DMS114 treated with DMSO at 0.1 percent for 48 hours (cell line): ENCODE measurements around the gene CD96.
"Not testable (repeated sequence)": the region's sequence is repeated elsewhere in the genome, so short reads cannot be mapped to it uniquely, and the experiment has no call there.

Experiments
- DNase-seq: peaks from one replicate; lab custom pipeline; 2025; ENCODE audit not compliant: unreplicated experiment; lab: John Stamatoyannopoulos, UW

CD96 gene, protein sequence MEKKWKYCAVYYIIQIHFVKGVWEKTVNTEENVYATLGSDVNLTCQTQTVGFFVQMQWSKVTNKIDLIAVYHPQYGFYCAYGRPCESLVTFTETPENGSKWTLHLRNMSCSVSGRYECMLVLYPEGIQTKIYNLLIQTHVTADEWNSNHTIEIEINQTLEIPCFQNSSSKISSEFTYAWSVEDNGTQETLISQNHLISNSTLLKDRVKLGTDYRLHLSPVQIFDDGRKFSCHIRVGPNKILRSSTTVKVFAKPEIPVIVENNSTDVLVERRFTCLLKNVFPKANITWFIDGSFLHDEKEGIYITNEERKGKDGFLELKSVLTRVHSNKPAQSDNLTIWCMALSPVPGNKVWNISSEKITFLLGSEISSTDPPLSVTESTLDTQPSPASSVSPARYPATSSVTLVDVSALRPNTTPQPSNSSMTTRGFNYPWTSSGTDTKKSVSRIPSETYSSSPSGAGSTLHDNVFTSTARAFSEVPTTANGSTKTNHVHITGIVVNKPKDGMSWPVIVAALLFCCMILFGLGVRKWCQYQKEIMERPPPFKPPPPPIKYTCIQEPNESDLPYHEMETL

DNA sequence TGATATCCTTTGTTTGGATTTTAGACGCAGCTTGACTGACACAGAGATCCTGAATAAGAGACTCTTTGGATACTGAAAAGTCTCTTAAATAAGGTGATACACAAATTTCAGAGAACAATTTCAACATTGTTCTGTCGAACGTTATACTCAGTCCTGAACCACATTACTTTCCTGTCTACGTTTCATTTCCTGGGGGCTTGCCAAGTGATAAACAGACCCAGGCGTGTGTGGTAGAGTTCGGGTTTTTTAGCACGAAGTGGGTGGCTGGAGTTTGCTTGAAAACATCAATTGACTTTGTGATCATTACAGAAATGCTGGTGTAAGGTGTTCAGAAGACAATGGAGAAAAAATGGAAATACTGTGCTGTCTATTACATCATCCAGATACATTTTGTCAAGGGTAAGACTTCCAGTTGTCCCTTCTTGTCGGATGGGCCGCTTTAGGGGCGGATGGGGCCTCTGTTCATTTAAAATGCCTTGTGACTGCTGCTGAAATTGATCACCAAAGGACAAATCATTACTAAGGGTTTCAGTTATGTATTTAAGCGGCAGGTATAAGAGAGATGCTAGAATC is at the start of gene CD96:
TSS of gene CD96 (plus strand) at position 287 of the 573 bp plus-strand sequence. CDS start at position 339, 52 bp downstream.
- DNase-seq: no peak

DNA sequence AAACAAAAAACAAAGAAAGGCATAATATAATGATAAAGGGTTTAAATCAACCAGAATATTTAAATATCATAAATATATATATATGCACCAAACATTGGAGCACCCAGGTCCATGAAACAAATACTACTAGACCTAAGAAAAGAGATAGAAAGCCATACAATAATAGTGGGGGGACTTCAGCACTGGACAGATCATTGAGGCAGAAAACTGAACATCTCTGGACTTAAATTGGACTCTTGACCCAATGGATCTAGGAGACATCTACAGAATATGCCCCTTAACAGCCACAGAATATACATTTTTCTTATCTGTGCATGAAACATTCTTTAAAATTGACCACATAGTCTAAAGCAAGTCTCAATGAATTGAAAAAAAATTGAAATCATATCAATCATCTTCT is 48.7 kb upstream of the CD96 start:
- DNase-seq: no peak

DNA sequence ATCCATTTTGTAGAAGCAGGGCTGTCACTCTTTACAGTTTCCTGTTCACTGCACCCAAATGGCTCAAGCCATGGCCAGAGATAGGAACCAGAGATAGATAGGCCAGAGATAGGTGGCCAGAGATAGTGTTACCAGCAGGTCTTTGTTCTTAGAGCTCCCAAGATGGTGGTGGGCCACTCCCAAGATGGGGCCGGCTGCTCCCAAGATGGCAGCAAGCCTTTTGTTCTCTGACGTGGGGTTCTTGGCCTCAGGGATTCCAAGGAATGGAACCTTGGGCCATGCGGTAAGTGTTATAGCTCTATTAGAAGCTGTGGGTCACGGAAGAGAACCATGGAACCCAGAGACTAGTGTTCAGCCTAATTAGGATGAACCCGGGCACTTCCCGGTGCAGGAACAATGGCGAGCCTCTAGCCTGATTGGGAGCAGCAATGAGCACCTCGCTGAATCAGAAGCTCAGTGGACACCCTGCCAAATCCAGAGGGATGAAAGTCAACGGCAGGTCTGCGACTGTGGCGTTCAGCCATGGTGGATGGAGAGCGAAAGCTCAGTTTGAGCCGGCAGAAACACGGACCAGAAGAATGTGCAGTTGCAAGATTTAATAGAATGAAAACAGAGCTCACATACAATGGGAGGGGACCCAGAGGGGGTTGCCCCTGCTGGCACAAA is 45.0 kb upstream of the CD96 start:
- no peak for DNase-seq

DNA sequence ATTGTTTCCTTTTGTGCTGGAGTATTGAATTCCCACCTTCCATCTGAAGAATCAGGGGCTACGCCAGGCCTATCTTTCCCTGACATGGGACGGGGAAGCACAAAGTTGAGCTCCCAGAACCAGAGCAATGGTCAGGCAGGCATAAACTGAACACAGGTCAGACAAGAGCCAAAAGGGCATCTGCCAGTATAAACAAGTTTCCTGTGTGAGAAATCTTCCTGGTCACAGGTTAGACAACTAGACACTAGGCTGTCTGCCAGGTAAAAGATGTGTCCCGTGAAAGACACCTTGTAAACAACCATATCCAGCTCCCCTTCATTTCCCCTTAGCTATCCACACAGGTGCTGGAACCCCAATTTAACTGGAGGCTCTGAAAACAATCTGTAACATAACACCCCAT is 44.0 kb upstream of the CD96 start:
- no peak for DNase-seq

DNA sequence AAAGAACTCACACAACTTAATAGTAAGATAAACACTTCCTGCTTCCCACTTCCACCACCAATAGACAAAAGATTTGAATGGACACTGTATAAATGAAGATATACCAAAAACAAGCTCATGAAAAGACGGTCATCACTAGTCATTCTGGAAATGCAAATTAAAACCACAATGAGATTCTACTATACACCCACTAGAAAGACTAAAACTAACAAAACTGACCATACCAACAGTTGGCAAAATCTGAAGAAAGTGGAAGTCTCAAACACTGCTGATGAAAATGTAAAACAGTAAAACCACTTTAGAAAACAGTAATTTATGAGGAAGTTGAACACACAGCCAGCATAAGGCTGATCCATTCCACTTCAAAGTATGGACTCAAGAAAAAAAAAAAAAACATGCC is 35.6 kb upstream of the CD96 start:
- no peak for DNase-seq

DNA sequence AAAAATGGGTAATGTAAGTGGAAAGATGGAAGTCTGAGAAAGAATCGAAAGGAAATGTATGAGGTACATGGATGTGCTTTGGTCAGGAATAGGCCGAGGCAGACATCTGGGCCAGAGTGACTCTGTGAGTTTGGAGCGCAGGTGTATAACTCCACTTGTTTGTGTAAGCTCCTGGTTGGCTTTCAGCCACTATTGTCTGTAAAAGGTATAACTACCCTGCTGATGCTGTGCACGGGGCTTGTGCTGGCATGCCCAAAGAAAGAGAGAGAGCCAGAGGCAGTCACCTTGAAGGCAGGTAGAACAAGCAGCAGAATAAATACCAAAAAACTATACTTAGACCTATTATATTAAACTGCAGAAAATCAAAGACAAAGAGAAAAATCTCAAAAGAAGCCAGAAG is 32.7 kb upstream of the CD96 start:
- DNase-seq: no peak

DNA sequence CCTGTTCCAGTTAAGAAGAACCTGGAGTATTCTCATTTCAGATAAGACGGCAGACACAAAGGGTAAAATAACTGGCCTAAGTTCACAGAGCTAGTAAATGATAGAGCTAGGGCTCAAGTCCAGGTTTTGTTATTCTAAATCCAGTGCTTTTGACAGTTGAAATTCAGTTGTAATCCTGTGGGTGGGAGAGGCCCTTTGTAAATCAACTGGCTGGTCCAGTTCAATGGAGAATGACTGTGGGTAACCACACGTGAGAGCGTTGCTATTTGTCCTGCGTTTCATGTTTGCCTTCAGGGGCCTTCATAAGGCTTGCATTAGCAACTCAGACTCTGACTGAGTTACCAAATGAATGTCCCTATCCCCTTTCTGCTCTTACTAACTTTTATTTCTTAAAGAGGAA is 24.2 kb upstream of the CD96 start:
- DNase-seq: no peak

DNA sequence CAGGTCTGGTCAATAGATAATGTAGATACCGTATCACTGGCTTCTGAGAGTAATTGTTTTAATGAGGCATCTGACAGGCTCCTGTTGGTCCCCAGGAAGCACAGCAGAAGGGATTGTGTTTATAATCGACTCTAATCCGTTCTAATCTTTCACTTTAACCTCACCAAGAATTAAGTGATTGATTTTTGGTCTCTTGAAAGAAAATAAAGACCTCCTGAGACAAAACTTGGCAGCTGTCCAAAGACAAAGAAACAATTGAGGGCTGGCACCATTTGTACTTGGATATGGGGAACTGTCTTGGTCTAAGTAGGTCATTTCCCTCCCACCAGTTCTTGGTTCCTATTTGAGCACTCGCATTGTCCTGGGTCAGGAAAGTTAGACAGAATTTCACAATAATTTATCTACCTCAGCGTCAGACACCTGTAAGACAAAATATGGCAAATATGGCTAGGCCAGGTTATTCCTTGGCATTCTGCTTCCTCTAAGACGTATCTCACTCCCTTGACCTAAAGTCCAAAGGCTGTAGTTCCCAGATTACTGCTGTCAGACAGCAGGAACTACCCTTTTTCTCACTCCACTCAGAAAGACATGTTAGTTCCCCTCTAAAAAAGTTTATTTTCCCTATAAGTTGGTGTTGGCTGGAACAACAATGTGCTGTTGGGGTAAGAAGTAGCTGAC is 22.7 kb upstream of the CD96 start:
- DNase-seq: no peak

DNA sequence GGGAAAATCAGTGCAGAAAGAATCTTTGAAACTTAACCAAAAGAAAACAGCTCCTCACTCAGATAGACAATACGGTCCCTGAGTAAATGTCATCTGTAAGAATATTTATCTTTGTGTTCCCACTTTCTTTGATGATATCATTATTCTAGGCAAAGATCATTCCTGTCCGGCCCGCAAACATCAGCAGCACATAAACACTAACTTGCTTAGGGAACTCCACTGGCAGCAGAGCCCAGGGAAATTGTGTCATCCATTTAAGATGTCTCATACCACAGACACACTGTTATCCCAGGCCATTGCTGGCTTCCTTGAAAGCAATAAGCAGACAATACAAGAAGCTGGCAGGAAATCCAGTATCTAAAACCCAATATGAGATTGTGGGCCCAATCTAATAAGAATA is 20.1 kb upstream of the CD96 start:
- DNase-seq: no peak

DNA sequence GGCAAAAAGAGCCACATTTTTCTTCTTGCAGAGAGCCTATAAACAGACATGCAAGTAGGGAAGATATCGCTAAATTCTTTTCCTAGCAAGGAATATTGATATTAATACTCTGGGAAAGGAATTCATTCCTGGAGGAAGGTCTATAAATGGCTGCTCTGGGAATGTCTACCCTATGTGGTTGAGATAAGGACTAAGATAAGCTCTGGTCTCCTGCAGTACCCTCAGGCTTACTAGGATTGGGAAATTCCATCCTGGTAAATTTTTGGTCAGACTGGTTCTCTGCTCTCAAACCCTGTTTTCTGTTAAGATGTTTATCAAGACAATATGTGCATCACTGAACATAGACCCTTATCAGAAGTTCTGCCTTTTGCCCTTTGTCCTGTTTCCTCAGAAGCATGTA is 17.5 kb upstream of the CD96 start:
- DNase-seq: not testable (repeated sequence)

DNA sequence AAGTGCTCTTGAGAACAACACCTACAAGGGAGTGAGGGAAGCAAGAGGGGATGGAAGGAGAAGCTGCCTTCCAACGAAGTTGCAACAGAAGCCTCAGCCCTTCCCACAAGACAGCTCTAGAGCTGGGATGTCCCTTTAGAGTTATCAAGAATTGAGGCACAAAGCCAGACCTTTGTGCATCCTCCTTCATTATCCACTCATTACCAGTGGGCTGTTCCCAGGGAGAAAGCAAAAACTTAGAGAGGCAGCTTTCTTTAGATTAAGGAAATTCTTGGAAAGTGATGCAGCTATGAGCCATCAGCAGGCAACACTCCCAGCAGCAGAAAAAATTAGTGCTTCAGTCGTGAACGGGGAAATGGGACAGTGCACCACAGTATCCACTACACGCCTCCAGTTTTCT is 10.6 kb upstream of the CD96 start:
- DNase-seq: no peak

DNA sequence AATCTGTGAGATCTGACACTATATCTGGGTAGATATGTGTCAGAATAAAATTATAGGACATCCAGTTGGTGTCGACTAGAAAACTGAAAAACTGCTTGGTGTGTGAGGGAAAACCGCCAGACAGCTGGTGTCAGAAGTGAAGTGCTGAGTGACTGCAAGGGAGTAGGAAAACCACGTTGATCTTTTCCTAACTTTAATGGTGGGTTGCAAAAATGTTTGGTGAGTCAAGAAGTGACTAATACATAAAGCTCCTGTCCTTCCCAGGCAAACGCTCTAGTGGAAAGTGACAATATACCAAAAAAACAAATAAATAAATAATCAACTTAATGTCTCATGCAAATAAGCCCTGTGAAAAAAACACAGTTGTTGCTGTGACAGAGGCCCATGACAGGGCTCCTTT is 7.3 kb upstream of the CD96 start:
- no peak for DNase-seq

DNA sequence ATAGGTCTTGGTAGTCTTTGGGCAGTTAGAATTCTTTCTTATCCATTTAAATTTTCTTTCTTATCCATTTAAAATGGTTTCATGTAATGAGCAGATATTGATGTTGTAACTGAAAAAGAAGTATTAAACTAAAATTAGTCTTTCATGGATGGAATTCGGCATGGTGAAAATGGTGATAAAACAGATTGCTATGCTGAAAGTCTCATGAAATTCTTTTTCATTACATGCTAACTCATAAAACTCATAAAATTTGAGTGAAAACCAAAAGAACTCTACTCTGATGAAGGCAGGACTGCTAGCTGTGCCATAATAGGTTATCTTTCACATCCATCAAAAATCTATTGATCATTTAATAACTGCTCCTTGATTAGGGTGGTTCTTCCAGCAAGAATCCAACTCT is 3.9 kb upstream of the CD96 start:
- DNase-seq: no peak

DNA sequence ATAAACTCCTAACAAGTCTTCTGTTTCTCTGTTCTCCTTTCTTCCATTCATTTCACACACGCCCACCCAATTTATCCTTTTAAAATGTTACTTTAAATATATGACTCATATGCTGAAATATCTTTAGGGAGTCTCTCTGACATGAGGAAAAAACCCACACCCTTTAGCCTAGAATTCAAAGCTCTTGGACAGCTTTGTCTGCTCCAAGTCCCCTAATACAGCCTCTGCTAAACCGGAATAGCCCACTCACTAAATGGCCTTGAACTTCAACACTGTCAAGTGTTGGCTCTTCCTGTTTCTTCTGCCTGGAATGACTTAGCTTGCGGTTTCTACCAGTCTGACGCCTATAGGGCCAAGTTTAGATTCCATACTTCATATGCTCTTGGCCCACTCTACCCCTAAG is 3.3 kb upstream of the CD96 start:
- no peak for DNase-seq

DNA sequence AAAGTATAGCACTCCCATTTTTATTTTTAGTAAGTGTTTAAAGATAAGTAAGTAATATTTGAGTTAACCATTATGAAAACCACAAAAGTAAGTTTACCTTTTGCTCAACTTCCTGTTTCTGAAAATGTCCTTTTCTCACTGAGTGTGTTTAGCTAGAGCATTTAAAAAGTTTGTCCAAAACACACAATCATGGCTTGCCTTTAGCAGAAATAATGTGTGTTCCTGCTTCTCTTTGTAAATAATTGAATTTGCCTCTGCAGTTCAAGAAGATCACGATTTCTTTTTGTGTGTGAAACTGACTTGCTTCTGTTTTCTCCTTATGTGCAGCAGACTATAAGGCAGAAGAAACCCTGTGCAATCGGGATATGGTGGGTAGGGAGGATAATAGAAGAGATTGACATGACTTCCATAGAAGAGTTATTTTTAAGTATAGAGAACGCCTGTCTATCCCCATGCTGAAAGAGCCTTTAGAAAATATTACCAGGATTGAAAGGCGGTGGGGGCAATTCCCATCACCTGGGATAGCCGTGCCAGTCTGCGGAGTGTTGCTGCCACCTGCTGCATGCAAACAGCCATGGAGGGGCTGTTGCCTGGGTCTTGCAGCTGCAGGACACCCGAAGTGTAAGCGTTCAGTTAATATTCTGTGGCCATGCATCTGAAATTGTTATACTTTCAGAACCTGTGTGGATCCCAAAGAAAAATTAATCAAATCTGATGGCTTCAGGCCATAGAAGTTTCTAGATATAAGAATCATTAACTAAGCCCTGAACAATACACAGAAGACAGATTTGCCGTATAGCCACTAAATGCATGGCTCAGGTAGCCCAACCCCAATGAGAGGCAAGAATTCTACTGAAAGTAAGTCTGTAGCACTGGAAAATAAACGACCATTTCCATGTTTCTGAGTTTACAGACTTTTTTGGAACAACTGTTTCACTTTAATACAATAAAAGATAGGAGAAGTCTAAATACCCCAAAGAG is 2.4 kb upstream of the CD96 start:
- DNase-seq: peak; percentile 3

DNA sequence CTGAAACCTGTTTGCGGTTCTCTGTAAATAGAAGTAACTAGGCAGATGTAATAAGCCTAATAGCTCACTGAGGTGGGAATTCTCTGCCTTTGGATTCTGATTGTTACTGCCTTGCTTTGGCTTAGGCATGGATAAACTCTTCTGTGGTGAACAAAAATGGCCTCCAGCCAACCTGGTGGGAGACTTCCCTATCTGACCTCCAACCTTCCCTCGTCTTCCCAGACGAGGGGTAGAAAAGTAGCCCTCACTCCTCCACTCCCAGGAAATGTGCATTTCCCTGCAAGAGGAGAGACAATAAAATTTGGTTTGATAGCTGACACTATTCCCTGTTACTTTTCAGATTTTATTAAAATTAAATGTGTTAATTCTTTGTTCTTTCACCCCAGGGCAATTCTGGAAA is 606 bp upstream of the CD96 start:
- DNase-seq: no peak

DNA sequence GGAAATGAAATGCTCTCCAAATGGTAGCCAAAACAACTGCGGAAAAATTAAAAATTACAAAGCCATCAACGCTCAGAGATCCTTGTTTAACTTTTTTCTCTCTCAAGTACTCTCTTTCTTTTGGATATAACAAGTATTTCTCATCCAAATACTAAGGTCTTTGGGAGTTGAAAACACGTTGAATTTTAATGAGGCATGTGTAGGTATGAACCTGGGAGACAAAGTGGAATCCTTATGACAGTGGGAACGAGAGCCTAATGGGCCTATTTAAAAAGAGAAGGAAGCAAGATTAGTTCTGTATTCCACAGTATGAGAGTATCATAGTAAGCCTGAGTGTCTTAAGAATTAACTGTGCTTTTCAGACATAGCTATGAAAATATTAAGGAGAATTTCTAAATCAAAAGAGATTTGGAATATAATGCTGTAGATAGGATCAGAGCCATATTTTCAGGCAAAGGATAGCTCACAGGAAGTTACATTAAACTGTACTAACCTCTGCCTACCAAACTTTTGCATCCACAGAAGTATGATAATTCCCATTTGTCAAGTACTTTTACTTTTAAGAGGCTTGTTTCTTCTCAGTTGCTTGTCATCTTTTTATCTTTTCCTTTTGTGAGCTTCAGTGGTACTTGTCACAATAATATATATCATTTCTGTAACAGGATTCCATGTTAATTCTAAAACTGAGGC is 759 bp downstream of the CD96 start:
- no peak for DNase-seq

DNA sequence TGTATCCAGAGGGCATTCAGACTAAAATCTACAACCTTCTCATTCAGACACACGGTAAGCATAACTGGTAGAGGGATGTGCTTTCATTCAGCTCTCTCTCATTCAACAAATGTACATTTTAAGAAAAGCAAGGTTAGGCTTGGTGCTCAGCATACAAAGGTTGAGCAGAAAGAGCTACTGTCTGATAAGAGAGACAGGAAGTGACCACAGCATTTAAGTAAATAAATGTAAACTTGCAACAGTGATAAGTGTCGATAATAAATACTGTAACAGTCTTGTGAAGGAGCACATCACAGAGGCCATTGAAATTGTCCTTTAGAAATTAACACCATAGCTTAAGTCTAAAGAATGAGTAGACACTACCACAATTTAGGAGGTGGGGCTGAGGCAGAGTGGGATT is 3.4 kb downstream of the CD96 start:
- DNase-seq: no peak

DNA sequence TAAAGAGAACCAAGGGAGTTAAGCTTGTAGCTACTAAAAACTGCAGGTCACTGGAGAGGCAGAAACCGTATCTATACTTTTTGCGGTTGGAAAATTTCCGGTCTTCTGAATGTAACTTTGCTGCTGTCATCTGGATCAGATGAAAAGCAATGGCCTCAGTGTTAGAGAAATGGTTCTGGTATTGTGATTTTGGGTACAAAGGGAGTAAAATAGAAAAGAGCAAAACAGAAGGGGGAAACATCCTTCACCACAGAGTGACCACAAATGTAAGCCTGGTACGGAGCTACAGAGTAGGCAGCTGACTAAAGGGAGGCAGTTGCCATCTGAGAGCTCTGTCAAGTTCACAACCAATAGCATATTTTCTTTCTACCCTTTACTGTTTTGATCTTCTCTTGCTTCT is 5.6 kb downstream of the CD96 start:
- no peak for DNase-seq

DNA sequence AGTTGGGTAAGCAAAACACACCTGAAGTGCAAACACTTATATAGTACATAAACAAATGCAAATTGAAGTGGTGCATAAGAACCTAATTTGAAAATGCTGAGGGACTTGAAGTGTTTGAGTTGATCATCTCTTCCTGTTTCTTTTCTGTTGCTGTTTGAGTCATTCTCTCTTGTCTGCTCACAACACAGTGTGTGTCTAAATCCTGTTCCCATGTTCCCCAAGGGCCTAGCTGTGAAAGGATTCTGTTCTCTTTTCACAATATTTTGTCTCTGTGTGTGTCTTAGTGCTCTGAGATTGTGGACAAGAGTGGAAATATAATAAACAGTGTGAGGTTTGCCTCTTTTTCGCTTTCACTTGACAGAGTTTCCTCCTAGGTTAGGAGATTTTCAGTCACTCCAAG is 6.1 kb downstream of the CD96 start:
- DNase-seq: no peak
